ENCODE results near the gene LCN15. TPM values are rescaled to one million over a fixed set of nuclear protein-coding genes. Genes with fewer than 3 reads are reported as not detected.

Gene LCN15
- total and polyA plus RNA-seq, 2 of the 13 experiments (the other 11 are each of a cell fraction or from before 2014, with no cell fraction given) = 1.3 to 53.7 TPM

DNA sequence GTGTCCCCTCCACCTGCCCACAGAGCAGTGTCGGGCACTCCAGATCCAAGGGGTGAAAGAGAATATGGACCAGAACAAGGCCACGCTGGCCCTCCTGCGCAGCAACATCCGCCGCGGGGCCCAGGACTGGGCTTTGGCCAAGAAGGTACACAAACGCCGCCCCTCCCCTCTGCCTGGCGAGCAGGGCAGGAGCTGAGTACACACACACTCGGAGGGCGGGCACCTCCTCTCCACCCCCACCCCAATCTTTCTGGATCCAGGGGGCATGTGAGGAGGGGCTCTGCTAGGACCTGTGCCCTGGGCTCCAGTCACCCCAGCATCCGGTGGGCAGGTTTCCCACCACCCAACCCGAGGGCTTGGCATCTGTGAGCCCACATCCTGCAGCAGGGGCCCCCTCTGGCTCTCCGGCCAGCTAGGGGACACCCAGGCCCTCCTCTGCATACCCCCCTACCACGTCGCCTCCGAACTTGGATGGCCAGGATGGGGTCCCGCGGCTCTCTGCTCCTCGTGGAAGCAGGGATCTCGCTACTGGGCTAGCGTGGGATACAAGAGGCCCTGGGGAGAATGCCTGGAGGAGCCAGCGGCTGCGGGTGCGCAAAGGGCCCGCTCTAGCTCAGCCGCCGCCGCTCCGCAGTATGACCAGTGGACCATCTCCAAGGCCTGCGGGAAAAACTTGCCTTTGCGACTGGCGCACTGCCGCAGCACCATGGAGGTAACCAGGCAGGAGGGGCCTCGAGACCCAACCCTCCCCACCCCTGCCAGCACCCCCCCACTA lies 34.9 kb upstream of the LCN15 start (continued):
- TF ChIP-seq PHF20 (CRISPR knock-in tag; IDR thresholded peaks at IDR 0.05) = no peak; the same call in 1 of the 2 replicates
- TF ChIP-seq SALL2 (CRISPR knock-in tag; IDR thresholded peaks at IDR 0.05) = peak; percentile 13; the same call in 1 of the 2 replicates
- peak; percentile 84 for TF ChIP-seq GABPB1 (CRISPR knock-in tag; IDR thresholded peaks at IDR 0.05)
- peak; percentile 48; the same call in 1 of the 2 replicates for TF ChIP-seq ZNF431 (CRISPR knock-in tag; IDR thresholded peaks at IDR 0.05; ENCODE audit: borderline replicate concordance, low read depth)
- TF ChIP-seq ZNF761 (CRISPR knock-in tag; conservative IDR thresholded peaks at IDR 0.05) = peak; percentile 80
- TF ChIP-seq ZNF101 (CRISPR knock-in tag; IDR thresholded peaks at IDR 0.05; ENCODE audit: borderline replicate concordance, low read depth) = no peak; the same call in 1 of the 2 replicates
- TF ChIP-seq FIP1L1 (IDR thresholded peaks at IDR 0.05; ENCODE audit: borderline replicate concordance, insufficient read depth, low read depth, low read length) = 0 out of 2 replicates have a peak, but pooled peaks have one; percentile 1
- 0 out of 2 replicates have a peak, but pooled peaks have one; percentile 31 for TF ChIP-seq RARG (CRISPR knock-in tag; IDR thresholded peaks at IDR 0.05; ENCODE audit: low read depth)
- TF ChIP-seq ZNF547 (CRISPR knock-in tag; IDR thresholded peaks at IDR 0.05) = peak; percentile 86; the same call in 1 of the 2 replicates
- TF ChIP-seq KDM4B (CRISPR knock-in tag; IDR thresholded peaks at IDR 0.05) = 0 out of 2 replicates have a peak, but pooled peaks have one; percentile 67
- TF ChIP-seq HMGA1 (CRISPR knock-in tag; conservative IDR thresholded peaks at IDR 0.05) = no peak
- TF ChIP-seq HNRNPUL1 (IDR thresholded peaks at IDR 0.05; ENCODE audit: low read depth, low read length) = no peak
- TF ChIP-seq CREM (IDR thresholded peaks at IDR 0.05) = peak; percentile 38; the same call in 1 of the 2 replicates
- TF ChIP-seq CREM (CRISPR knock-in tag; IDR thresholded peaks at IDR 0.05) = no peak
- TF ChIP-seq, protein P1, sequence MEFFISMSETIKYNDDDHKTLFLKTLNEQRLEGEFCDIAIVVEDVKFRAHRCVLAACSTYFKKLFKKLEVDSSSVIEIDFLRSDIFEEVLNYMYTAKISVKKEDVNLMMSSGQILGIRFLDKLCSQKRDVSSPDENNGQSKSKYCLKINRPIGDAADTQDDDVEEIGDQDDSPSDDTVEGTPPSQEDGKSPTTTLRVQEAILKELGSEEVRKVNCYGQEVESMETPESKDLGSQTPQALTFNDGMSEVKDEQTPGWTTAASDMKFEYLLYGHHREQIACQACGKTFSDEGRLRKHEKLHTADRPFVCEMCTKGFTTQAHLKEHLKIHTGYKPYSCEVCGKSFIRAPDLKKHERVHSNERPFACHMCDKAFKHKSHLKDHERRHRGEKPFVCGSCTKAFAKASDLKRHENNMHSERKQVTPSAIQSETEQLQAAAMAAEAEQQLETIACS (CRISPR knock-in tag; IDR thresholded peaks at IDR 0.05) = no peak
- TF ChIP-seq MAFG (CRISPR knock-in tag; IDR thresholded peaks at IDR 0.05) = no peak
- TF ChIP-seq, protein P2, sequence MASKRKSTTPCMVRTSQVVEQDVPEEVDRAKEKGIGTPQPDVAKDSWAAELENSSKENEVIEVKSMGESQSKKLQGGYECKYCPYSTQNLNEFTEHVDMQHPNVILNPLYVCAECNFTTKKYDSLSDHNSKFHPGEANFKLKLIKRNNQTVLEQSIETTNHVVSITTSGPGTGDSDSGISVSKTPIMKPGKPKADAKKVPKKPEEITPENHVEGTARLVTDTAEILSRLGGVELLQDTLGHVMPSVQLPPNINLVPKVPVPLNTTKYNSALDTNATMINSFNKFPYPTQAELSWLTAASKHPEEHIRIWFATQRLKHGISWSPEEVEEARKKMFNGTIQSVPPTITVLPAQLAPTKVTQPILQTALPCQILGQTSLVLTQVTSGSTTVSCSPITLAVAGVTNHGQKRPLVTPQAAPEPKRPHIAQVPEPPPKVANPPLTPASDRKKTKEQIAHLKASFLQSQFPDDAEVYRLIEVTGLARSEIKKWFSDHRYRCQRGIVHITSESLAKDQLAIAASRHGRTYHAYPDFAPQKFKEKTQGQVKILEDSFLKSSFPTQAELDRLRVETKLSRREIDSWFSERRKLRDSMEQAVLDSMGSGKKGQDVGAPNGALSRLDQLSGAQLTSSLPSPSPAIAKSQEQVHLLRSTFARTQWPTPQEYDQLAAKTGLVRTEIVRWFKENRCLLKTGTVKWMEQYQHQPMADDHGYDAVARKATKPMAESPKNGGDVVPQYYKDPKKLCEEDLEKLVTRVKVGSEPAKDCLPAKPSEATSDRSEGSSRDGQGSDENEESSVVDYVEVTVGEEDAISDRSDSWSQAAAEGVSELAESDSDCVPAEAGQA (IDR thresholded peaks at IDR 0.05; ENCODE audit: low read depth) = peak; percentile 40; the same call in 1 of the 2 replicates
- TF ChIP-seq, protein P2 (CRISPR knock-in tag; IDR thresholded peaks at IDR 0.05; ENCODE audit: borderline replicate concordance) = 0 out of 2 replicates have a peak, but pooled peaks have one; percentile 64
- TF ChIP-seq, protein P3, sequence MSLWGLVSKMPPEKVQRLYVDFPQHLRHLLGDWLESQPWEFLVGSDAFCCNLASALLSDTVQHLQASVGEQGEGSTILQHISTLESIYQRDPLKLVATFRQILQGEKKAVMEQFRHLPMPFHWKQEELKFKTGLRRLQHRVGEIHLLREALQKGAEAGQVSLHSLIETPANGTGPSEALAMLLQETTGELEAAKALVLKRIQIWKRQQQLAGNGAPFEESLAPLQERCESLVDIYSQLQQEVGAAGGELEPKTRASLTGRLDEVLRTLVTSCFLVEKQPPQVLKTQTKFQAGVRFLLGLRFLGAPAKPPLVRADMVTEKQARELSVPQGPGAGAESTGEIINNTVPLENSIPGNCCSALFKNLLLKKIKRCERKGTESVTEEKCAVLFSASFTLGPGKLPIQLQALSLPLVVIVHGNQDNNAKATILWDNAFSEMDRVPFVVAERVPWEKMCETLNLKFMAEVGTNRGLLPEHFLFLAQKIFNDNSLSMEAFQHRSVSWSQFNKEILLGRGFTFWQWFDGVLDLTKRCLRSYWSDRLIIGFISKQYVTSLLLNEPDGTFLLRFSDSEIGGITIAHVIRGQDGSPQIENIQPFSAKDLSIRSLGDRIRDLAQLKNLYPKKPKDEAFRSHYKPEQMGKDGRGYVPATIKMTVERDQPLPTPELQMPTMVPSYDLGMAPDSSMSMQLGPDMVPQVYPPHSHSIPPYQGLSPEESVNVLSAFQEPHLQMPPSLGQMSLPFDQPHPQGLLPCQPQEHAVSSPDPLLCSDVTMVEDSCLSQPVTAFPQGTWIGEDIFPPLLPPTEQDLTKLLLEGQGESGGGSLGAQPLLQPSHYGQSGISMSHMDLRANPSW (CRISPR knock-in tag; IDR thresholded peaks at IDR 0.05; ENCODE audit: borderline replicate concordance) = 0 out of 2 replicates have a peak, but pooled peaks have one; percentile 1
